HG03378 (cell line): Measurements from ENCODE around the gene DUSP1.

Source experiments
- ATAC-seq: cut with Tn5 transposase; IDR thresholded peaks from one replicate; pipeline ENCODE4 v1.9.1; 2021; ENCODE audit warnings: mild to moderate bottlenecking, moderate library complexity; ENCODE audit not compliant: unreplicated experiment

The DUSP1 gene

GRCh38 chr5:172727551-172727950 is 43.4 kb downstream of the DUSP1 start:
- no peak for ATAC-seq

- no peak for ATAC-seq
These were observed 44.0 kb downstream of the DUSP1 start for GRCh38 chr5:172726966-172727365.

- ATAC-seq: no peak
These were observed 45.2 kb downstream of the DUSP1 start for GRCh38 chr5:172725785-172726184.

DNA sequence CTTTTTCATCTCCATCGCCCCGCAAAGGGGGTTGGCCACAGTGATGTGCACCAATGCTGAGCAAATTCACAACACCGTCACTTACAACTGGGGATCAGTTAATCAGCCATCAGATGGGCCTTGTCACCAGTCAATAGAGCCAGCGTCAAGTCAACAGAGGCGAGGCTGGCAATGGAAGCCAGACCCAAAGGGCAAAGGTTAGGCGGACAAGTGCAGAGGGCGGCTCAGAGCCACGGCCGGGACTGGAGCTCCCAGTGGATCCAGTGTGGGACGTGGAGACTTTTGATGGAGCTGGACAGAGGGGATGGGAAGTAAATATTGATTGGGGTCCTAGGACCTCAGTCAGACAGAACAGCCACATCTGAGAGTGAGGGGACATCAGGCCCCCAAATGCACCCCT is 45.7 kb downstream of the DUSP1 start:
- ATAC-seq: no peak

- ATAC-seq: no peak
These were observed 46.5 kb downstream of the DUSP1 start for GRCh38 chr5:172724242-172725183.

- ATAC-seq: no peak
These were observed 47.5 kb downstream of the DUSP1 start for GRCh38 chr5:172723508-172723907.

- ATAC-seq: no peak
These were observed 48.6 kb downstream of the DUSP1 start for GRCh38 chr5:172722327-172722815.

GRCh38 chr5:172721455-172722326 is 49.3 kb downstream of the DUSP1 start:
- ATAC-seq: no peak

DNA sequence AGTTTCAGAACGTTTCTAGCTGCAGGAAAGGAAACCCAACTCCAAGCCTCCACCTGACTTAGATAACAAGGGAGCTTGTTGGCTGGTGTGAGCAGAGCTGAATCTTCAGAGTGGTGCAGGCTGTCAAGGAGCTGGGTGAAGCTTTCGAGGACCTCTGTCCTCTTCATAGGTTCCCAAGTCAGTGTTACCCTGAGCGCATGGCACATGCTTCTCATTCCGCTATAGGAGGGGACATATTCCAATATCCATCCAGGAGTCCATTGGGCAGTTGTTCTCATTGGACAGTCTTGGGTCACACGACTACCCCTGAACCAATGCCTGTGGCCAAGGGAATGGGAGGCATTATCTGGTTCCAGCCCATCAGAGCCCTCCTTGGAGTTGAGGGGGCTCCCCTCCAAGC is 50.3 kb downstream of the DUSP1 start:
- ATAC-seq: no peak

DNA sequence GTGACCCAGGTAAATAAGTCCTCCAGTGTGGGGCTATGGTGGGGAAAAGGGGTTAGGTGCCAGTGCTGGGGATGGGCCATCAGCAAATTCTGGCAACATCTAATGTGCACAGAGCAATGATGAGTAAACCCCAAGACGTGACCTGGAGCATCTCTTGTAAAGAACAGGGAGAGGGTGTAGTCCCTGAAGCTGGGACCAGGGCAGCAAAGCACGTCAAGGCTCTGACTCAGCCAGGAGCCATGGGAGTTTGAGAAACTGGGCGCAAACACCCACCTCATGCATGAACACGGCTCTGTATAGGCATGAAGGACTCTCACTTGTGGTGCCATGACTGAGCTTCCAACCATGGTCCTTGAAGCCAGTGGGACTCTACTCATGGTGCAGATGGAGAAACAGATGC is 51.8 kb downstream of the DUSP1 start:
- ATAC-seq: no peak

- ATAC-seq: no peak
These were observed 52.4 kb downstream of the DUSP1 start for GRCh38 chr5:172718527-172719114.
